NCI-H1417 (cell line): ENCODE measurements around the gene SEZ6.
A peak's percentile ranks its signal among the peaks of the same experiment; 100 is the strongest.

Experiments
- DNase-seq, 3 experiments: peaks; one replicate each; lab custom pipeline; 2025; lab: John Stamatoyannopoulos, UW

Gene SEZ6

GRCh38 chr17:28975031-28975430, 30.8 kb downstream of the SEZ6 start:
- no peak for DNase-seq

DNA sequence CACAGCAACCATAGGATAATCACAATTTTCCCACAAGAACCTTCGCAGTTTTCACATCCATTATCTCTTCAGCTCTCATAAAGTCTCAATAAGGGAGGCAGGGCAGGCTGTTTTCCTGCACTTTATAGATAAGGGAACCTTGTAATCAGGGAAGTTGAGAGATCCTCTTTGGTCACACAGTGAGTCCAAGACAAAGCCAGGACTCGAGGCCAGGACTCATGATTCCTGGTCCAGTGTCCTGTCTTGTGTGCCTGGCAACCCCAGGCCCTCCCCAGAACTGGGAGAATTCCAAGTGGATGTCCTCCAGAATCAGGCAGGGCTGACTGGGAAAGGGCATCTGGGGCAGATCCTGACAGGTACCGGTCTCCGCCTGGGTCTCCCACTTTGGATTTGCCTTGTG, 31.4 kb downstream of the SEZ6 start:
- no peak for DNase-seq

GRCh38 chr17:28973425-28973824, 32.4 kb downstream of the SEZ6 start:
- peak in 2 of 3 experiments; percentile 63 to 68 for DNase-seq

DNA sequence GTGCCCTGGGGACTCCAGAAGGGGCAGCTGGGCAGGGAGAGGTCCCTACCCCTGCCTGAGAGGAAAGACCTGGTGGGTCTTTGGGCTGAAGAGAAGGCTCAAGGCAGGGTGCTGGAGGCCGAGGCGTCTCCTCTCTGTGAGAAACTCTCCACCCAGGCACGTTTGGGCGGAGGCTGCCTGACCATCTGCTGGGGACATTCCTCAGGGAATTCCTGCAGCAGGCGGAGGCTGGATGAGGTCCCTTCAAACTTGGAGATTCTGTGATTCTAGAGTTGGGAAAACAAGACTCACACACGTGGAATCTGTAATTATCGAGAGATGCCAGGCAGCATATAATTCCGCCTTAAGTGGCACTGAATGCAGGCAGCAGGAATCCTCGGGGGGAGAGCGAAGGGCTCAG, 33.4 kb downstream of the SEZ6 start:
- DNase-seq: peak in 1 of 3 experiments; percentile 30

GRCh38 chr17:28970879-28971278, 35.0 kb downstream of the SEZ6 start:
- no peak for DNase-seq

DNA sequence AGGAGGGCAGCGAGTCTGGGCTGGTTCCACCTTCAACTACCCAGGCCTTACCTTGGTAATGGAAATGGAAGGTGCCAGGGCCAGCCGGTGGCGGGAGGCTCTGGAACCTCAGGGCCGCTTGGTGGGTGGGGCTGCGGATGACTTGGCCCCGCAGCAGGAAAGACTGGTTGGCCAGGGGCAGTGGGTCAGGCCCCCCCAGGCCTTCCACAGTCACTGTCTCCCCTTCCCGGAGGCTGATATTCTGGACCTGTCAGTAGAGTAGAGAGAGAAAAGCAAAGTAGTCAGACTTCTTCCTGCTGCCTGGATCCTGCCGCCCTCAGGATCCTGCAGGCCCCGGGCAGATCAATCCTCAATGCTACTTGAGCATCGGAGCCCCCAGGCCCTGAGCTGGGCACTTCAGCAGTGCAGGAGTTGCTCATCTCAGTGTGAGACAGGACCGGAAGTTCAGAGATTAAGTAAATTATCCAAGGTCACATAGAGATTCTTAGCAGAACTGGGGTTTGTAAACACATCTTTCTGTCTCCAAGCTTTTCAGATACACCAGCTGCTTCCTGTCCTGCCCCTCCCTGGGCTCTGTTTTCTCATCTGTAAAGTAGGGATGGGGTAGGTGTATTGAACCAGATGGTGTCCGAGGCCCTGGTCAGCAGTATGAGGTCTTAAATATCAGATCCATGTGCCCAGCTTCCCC, 36.0 kb downstream of the SEZ6 start:
- DNase-seq: peak in 1 of 3 experiments; percentile 35

- no peak for DNase-seq
Observed at GRCh38 chr17:28968914-28969295, 36.9 kb downstream of the SEZ6 start.

GRCh38 chr17:28968231-28968913, 37.5 kb downstream of the SEZ6 start:
- DNase-seq: peak in 1 of 3 experiments; percentile 42

GRCh38 chr17:28967221-28968135, 38.4 kb downstream of the SEZ6 start:
- DNase-seq: peak in 1 of 3 experiments; percentile 42

DNA sequence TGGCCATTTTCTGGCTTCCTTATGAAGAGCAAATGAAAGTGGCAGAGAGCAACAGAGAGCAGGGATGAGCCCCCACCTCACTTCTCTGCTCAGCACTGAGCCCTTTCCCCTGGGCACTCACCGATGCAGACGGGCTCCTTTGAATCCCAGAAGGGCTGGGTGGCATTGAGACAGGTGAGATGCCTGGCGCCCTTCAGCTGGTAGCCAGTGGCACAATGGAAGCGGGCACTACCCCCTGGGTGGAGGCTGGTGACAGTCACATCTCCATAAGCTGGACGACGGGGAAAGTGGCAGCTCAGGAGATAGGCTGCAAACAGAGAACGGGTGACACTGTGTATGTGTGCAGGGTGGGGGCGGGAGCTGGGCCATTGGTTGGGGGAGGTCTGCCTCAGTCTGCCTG, 42.0 kb downstream of the SEZ6 start:
- no peak for DNase-seq

GRCh38 chr17:28963055-28963611, 42.7 kb downstream of the SEZ6 start:
- DNase-seq: no peak

GRCh38 chr17:28961391-28961790, 44.4 kb downstream of the SEZ6 start:
- no peak for DNase-seq

DNA sequence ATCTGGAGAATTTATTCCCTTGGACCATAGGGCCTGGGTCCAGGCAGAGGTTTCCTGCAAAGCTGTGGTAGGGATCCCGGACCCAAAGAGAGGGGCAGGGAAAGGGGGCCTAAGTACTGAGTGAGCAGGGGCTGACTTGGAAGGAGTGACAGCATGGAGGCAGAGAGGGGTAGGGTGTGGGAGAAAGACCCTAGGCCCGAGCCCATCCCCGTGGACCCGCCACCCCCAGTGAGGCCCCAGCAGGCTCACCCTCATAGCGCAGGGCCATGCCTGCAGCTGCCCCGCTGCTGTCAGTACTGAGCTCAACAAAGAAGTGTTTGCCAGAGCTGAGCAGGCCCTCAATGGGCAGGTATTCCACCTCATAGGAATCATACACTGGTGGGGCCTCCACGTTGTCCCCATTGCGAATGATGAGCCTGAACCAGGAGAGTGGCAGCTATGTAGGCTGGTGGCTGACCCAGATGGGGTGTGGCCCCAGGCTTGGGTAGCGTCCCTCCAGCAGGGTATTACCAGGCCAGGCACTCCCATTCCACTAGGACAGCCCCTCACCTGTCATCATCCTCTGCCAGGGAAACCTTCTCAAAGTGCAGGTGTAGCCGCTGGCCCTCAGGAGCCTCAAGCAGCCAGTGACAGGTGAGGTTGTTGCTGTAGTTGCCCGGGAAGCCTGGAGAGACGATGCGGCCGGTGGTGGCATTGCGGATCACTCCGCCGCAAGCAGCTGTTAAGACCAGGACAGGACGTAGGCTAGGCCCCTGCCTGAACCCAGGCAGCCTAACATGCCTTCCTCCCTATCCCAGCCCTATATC, 45.4 kb downstream of the SEZ6 start:
- no peak for DNase-seq

DNA sequence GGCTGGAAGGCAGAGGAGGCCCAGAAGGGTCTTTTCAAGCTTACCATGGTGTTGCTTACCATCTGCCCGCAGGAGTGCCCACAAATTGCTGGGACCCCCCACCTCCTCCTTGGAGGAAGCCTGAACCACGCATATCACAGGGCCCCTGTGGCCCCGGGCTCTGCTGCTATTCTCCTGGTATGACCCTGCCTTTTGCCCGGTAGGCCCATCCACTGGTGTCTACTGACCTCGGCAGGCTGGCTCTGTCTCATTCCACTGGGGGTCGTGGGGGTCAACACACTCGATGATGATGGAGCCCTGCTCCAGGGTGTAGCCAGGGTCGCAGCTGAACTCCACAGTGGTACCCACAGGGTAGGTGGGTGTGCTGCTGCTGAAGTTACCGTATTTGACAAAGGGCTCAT, 46.4 kb downstream of the SEZ6 start:
- DNase-seq: no peak

- DNase-seq: no peak
Observed at GRCh38 chr17:28958820-28959455, 46.9 kb downstream of the SEZ6 start.

GRCh38 chr17:28957992-28958355, 47.9 kb downstream of the SEZ6 start:
- DNase-seq: no peak

- DNase-seq: no peak
Observed at GRCh38 chr17:28957277-28957991, 48.4 kb downstream of the SEZ6 start.

DNA sequence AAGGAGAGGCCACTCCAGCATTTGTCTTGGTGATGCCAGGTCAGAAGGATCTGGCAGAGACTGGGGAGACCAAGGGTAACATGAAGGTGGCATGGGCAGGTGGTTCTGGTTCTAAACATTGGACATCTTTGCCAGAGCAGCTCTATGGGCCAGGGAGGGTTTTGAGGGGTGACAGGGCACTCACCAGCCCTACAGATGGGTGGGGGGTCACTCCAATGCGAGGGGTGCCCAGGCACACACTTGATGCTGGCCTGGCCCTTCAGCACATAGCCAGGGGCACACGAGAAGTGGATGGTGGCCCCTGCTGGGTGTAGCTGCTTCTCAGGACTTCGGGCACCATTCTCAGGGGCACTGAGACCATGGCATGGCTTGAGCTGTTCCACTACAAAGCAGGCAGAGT, 49.0 kb downstream of the SEZ6 start:
- no peak for DNase-seq

- no peak for DNase-seq
Observed at GRCh38 chr17:28956112-28956511, 49.7 kb downstream of the SEZ6 start.

DNA sequence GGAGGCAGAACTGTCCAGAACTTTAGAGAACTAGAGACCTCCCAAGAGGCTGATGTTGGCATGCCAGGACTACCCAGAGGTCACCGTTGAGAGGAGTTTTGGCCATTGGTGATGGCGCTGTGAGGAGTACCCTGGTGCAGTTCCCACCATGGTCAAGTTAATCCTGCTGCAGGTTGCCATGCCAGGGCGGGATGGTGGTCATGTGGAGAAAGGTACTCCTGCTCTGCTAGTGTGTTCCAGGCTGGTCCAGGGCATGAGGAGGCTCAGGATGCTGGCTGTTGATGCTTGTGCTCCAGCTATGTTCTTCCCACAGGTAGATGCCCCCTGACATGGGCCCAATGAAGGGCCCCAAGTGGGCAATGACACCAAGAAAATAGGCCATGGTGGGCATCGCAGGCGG, 50.4 kb downstream of the SEZ6 start:
- no peak for DNase-seq
